ENCODE measurements around the gene ELP4. TPM values are rescaled to one million over a fixed set of nuclear protein-coding genes. Genes with fewer than 3 reads are reported as not detected.

ELP4 gene
- total RNA-seq, 6 experiments from 2014 or later = 7.3 to 16.4 (median 9.2) TPM

- peaks cover 52 to 70% of the 10 kb centered on the region in 2 donors for H3K27me3 ChIP-seq
- peak; percentile 23 to 47 (median 34) for ATAC-seq
- no peaks in the 10 kb centered on the region for H3K36me3 ChIP-seq
- intact Hi-C loops (cut with DNase I) = no loop called here
- peaks cover 0 to 52% (median 19%) of the 10 kb centered on the region in 4 donors for H3K4me1 ChIP-seq
- DNase-seq = no peak
- H3K4me3 ChIP-seq = peak overlapping the region; percentile 29 to 54 (median 40)
- H3K9me3 ChIP-seq = no peaks in the 10 kb centered on the region
- no peak overlapping the region for H3K27ac ChIP-seq
- 2% methylated on average over 18 of the region's 63 CpGs for WGBS (ENCODE audit: insufficient coverage, low coverage, low lambda C conversion rate, missing lambda C conversion rate)
- TF ChIP-seq POLR2A (IDR thresholded peaks at IDR 0.05) (no peak), CTCF (IDR thresholded peaks at IDR 0.05) (no peak)
Observed at GRCh38 chr11:31812383-31813381, 303.1 kb downstream of the ELP4 start.

GRCh38 chr11:31813391-31814175 lies 304.0 kb downstream of the ELP4 start:
- no peaks in the 10 kb centered on the region for H3K9me3 ChIP-seq
- H3K27ac ChIP-seq = no peak overlapping the region
- TF ChIP-seq CTCF (IDR thresholded peaks at IDR 0.05) (no peak), POLR2A (IDR thresholded peaks at IDR 0.05) (no peak)
- ATAC-seq (no peak), DNase-seq (no peak)
- H3K27me3 ChIP-seq = peaks cover 50 to 68% of the 10 kb centered on the region in 2 donors
- H3K4me3 ChIP-seq = peak overlapping the region in 1 of 3 donors; percentile 40
- H3K4me1 ChIP-seq = peaks cover 0 to 58% (median 19%) of the 10 kb centered on the region in 4 donors
- H3K36me3 ChIP-seq = no peaks in the 10 kb centered on the region
- 0% methylated on average over 9 of the region's 35 CpGs for WGBS (ENCODE audit: insufficient coverage, low coverage, low lambda C conversion rate, missing lambda C conversion rate)
- intact Hi-C loops (cut with DNase I) = no loop called here

GRCh38 chr11:31814176-31814868 lies 304.8 kb downstream of the ELP4 start:
- DNase-seq (no peak), ATAC-seq (no peak)
- Histone ChIP-seq H3K9me3 (no peaks in the 10 kb centered on the region), H3K27me3 (peaks cover 43 to 67% of the 10 kb centered on the region in 2 donors), H3K27ac (no peak overlapping the region), H3K36me3 (no peaks in the 10 kb centered on the region), H3K4me3 (no peak overlapping the region), H3K4me1 (peaks cover 0 to 58% (median 19%) of the 10 kb centered on the region in 4 donors)
- 3% methylated on average over 5 of the region's 38 CpGs for WGBS (ENCODE audit: insufficient coverage, low coverage, low lambda C conversion rate, missing lambda C conversion rate)
- intact Hi-C loops (cut with DNase I) = no loop called here
- TF ChIP-seq POLR2A (IDR thresholded peaks at IDR 0.05) (no peak), CTCF (IDR thresholded peaks at IDR 0.05) (no peak)
